Peyer's patch (tissue), 4 donors: ENCODE results near the gene HRH4.

Experiments used
- POLR2A ChIP-seq, 2 donors: fragments of 450-650 bp; IDR thresholded peaks; one replicate each; pipeline ENCODE4 v1.5.1; 2017; ENCODE audit warnings: antibody characterized with exemption in 2 of 2, mild to moderate bottlenecking in 2 of 2, moderate library complexity in 2 of 2
- TF ChIP-seq, protein P1 (sequence below), 6 experiments: fragments of 450-650 bp in 4 of 6; fragments of 200-600 bp in 2 of 6; sonication (generic) in 1 of 6; IDR thresholded peaks; one replicate each; pipeline ENCODE4 v1.5.1; 2017 to 2019; ENCODE audit warnings: antibody characterized with exemption in 6 of 6, mild to moderate bottlenecking in 3 of 6, moderate library complexity in 1 of 6

DNA sequence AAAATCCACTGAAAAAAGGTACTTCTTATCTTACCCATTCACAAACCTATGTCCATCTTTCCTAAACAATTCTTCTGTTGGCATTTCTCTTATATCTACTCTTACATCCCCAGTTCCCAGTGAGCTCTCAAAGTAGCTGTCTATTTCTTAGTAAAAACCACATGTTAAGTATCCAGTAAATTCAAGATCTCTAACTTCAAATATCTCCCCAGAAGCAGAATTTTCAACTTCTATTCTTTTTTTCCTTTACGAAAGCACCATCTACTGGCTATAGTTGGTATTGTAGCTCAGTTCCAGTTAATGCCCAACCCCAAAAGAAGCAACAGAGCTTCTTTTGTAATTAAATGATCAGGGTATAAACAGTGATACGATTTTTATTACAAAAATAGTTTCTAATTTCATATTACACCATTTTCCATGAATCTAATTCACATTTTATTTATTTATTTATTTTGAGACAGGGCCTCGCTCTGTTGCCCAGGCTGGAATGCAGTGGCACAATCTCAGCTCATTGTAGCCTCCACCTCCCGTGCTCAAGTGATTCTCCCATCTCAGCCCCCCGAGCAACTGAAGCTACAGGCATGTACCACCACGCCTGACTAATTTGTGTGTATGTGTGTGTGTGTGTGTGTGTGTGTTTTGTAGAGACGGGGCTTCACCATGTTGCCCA is 28.5 kb downstream of the HRH4 start:
- TF ChIP-seq, protein P1, sequence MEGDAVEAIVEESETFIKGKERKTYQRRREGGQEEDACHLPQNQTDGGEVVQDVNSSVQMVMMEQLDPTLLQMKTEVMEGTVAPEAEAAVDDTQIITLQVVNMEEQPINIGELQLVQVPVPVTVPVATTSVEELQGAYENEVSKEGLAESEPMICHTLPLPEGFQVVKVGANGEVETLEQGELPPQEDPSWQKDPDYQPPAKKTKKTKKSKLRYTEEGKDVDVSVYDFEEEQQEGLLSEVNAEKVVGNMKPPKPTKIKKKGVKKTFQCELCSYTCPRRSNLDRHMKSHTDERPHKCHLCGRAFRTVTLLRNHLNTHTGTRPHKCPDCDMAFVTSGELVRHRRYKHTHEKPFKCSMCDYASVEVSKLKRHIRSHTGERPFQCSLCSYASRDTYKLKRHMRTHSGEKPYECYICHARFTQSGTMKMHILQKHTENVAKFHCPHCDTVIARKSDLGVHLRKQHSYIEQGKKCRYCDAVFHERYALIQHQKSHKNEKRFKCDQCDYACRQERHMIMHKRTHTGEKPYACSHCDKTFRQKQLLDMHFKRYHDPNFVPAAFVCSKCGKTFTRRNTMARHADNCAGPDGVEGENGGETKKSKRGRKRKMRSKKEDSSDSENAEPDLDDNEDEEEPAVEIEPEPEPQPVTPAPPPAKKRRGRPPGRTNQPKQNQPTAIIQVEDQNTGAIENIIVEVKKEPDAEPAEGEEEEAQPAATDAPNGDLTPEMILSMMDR (IDR thresholded peaks at IDR 0.05), result peak; percentile 69 to 80 (median 76)
- no peak for TF ChIP-seq POLR2A (IDR thresholded peaks at IDR 0.05)
